Progenitor cell of endocrine pancreas (in vitro differentiated cells): ENCODE results near the gene FAM193A. TPM values are rescaled to one million over a fixed set of nuclear protein-coding genes. Genes with fewer than 3 reads are reported as not detected.

Source experiments
- DNase-seq: peaks from one replicate; pipeline ENCODE4 v3.0.0; 2021; ENCODE audit warnings: low spot score; ENCODE audit not compliant: unreplicated experiment
- H3K27ac Mint-ChIP-seq: 2 replicates; pipeline ENCODE4 v1.8.0; 2021; ENCODE audit warnings: mild to moderate bottlenecking, moderate library complexity, mixed read lengths
- H3K27me3 Mint-ChIP-seq: 2 replicates; pipeline ENCODE4 v1.8.0; 2021; ENCODE audit warnings: mixed read lengths
- H3K36me3 Mint-ChIP-seq: 2 replicates; pipeline ENCODE4 v1.8.0; 2022; ENCODE audit warnings: mixed read lengths; ENCODE audit not compliant: insufficient read depth
- H3K4me1 Mint-ChIP-seq: 2 replicates; pipeline ENCODE4 v1.8.0; 2021; ENCODE audit warnings: low read depth, mixed read lengths
- H3K4me3 Mint-ChIP-seq: 2 replicates; pipeline ENCODE4 v1.8.0; 2021; ENCODE audit warnings: low read depth, mild to moderate bottlenecking, moderate library complexity, mixed read lengths
- H3K9me3 Mint-ChIP-seq: 2 replicates; pipeline ENCODE4 v1.8.0; 2021; ENCODE audit warnings: low read depth, mixed read lengths
- total RNA-seq: library from RNA; stranded (reverse); gene quantifications from 2 replicates; pipeline ENCODE4 v1.2.1, GENCODE V29; 2021
- TF ChIP-seq, protein P1 (sequence below): fragments of 200-600 bp; sonication (generic); IDR thresholded peaks from one replicate; pipeline ENCODE4 v1.5.0; 2021; ENCODE audit warnings: antibody characterized with exemption, mild to moderate bottlenecking; ENCODE audit not compliant: unreplicated experiment

Gene FAM193A
- total RNA-seq, 1 donor from 2014 or later = 53.4 TPM

DNA sequence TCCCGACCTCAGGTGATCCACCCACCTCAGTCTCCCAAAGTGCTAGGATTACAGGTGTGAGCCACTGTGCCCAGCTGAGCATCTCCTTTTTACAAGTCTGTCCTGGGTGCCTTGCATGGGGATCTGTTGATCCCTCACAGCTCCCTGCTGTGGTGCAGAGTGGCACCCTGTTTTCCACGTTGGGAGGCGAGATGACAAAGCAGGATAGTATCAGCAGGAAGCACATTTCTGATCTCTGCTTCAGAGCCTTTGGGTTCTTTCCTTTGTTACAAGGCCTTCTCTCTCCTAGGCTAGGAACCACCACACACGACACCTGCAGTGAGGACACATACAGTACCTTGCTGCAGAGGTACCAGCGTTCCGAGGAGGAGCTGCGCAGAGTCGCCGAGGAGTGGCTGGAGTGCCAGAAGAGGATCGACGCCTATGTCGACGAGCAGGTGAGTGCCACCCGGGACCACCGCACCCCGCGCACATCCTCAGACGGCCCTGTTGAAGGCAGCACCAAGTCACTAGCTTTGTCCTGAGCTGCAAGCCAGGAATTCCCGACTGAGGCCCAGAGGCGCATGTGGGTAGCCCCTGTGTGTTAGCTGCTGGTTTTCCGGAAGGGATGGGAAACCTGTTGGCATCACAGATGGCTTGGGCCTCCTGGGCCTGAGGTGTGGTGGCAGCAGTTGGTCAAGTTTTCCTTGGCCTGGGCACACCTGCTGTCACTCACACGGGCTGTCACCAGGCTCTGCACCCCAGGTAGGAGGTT, 110.1 kb downstream of the FAM193A start:
- H3K4me1 Mint-ChIP-seq = peaks cover 1% of the 10 kb centered on the region
- H3K36me3 Mint-ChIP-seq = peaks cover 21% of the 10 kb centered on the region
- no peaks in the 10 kb centered on the region for H3K27me3 Mint-ChIP-seq
- DNase-seq = no peak
- TF ChIP-seq, protein P1, sequence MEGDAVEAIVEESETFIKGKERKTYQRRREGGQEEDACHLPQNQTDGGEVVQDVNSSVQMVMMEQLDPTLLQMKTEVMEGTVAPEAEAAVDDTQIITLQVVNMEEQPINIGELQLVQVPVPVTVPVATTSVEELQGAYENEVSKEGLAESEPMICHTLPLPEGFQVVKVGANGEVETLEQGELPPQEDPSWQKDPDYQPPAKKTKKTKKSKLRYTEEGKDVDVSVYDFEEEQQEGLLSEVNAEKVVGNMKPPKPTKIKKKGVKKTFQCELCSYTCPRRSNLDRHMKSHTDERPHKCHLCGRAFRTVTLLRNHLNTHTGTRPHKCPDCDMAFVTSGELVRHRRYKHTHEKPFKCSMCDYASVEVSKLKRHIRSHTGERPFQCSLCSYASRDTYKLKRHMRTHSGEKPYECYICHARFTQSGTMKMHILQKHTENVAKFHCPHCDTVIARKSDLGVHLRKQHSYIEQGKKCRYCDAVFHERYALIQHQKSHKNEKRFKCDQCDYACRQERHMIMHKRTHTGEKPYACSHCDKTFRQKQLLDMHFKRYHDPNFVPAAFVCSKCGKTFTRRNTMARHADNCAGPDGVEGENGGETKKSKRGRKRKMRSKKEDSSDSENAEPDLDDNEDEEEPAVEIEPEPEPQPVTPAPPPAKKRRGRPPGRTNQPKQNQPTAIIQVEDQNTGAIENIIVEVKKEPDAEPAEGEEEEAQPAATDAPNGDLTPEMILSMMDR = no peak
- no peak overlapping the region for H3K27ac Mint-ChIP-seq
- H3K4me3 Mint-ChIP-seq = no peak overlapping the region
- no peaks in the 10 kb centered on the region for H3K9me3 Mint-ChIP-seq

DNA sequence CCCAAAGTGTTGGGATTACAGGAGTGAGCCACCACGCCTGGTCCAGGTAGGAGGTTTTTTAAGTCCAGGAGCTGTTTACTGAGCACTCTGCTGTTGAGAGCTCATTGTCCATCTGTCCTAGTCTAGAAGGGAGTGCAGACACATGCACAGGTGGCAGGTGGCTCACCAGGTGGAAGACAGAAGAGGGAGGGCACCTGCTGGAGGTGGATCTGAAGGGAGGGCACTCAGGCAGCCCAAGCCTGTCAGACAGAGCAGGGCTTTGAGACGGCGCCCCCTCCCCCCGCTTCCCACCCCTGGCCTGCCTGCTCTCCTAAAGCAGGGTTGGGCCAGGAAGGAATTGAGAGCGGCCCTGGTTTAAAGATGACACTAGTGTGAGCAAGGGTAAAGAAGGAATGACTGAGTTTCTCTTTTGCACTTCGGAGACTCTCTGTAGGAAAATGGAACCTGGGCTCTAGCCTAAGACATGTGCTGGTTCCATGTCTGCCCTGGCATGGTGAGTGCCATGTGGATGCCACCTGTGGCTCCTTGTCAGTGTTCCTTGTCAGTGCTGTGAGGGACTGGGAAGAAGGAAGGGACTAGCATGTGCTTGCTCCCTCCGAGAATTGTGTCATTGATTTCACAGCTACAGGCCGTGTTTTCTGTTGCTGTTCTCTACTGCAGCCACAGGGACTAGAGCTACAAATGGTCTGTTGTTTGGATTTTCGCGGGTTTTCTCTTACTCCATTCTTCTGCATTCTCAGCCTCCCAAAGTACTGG, 111.1 kb downstream of the FAM193A start:
- H3K36me3 Mint-ChIP-seq = peaks cover 17% of the 10 kb centered on the region
- TF ChIP-seq, protein P1 = no peak
- H3K27ac Mint-ChIP-seq = peak overlapping the region; percentile 59
- H3K9me3 Mint-ChIP-seq = no peaks in the 10 kb centered on the region
- H3K4me3 Mint-ChIP-seq = no peak overlapping the region
- no peaks in the 10 kb centered on the region for H3K27me3 Mint-ChIP-seq
- DNase-seq = no peak
- H3K4me1 Mint-ChIP-seq = peaks cover 1% of the 10 kb centered on the region

DNA sequence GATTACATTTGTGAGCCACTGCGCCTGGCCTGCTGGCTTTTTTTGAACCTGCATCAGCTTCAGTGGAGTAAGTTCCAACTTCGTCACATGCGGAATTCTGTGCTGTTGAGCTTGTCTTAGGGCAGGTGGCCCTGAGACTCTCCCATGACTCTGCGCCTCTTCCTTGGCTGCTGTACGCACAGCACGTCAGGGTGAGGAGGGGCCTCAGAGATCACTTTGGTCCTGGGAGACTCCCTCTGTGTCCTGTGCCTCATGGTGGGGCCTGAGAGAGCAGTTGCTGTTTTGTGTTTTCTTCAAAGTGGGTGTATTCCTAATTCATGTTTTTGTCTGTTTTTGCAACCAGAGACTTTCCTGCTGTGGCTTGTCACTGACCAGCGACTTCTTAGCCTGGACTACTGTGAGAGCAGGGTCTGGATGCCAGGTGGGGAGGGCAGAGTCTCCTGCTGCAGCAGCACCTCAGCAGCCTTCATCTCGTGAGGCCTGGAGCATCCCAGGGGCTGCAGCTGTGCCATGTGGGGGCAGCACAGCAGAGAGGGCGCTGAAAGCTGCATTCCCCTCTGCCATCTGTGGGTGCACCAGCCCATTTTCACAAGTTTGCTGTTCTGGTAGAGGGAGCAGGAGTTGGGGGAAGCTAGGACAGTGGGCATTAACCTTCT, 111.8 kb downstream of the FAM193A start:
- peaks cover 17% of the 10 kb centered on the region for H3K36me3 Mint-ChIP-seq

DNA sequence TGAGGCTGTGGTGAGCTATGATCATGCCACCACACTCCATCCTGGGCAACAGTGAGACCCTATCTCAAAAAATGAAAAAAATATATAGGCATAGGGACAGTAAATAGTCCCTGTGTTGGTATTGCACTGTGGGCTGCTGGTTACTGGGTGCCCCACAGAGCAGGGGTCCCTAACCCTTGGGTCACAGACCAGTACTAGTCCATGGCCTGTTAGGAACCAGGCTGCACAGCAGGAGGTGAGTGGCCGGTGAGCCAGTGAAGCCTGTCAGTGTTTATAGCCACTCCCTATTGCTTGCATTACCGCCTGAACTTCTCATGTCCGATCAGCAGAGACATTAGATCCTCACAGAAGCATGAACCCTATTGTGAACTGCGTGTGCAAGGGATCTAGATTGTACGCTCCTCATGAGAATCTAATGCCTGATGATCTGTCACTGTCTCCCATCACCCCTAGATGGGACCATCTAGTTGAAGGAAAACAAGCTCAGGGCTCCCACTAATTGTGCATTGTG, 113.2 kb downstream of the FAM193A start:
- no peaks in the 10 kb centered on the region for H3K9me3 Mint-ChIP-seq
- H3K4me1 Mint-ChIP-seq = no peaks in the 10 kb centered on the region
- H3K36me3 Mint-ChIP-seq = peaks cover 17% of the 10 kb centered on the region
- no peaks in the 10 kb centered on the region for H3K27me3 Mint-ChIP-seq
- DNase-seq = no peak
- H3K4me3 Mint-ChIP-seq = no peak overlapping the region
- no peak overlapping the region for H3K27ac Mint-ChIP-seq
- TF ChIP-seq, protein P1 = no peak

More for the DNA sequence above, 111.8 kb downstream of the FAM193A start:
- Mint-ChIP-seq H3K4me1 (peaks cover 1% of the 10 kb centered on the region), H3K9me3 (no peaks in the 10 kb centered on the region), H3K27ac (no peak overlapping the region), H3K27me3 (no peaks in the 10 kb centered on the region), H3K4me3 (no peak overlapping the region)
- TF ChIP-seq, protein P1 = no peak
- no peak for DNase-seq

DNA sequence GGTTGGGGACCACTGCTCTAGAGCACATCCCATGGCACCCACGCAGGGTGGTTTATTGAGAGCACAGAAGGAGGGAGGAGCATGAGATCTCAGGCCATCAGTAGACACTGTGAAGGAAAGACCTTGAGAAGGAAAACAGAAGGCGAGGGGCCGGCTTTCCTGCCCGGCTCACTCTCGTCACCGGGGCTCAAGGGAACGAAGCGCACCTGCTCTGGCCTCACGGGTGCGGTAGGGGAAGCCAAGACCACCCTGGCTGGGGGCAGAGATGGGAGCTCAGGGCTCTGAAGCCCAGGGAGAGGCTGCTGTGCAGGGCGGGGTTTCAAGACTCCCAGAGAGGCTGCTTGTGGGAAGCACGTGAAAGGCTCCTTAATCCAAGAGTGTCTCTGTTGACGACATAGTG, 113.8 kb downstream of the FAM193A start:
- no peak for DNase-seq
- TF ChIP-seq, protein P1 = no peak
- Mint-ChIP-seq H3K4me1 (no peaks in the 10 kb centered on the region), H3K9me3 (no peaks in the 10 kb centered on the region), H3K4me3 (no peak overlapping the region), H3K27ac (no peak overlapping the region), H3K27me3 (no peaks in the 10 kb centered on the region), H3K36me3 (peaks cover 15% of the 10 kb centered on the region)
